Smooth muscle cell (in vitro differentiated cells): ENCODE measurements around the gene GSTO2. TPM values are rescaled to one million over a fixed set of nuclear protein-coding genes. Genes with fewer than 3 reads are reported as not detected.

Experiments used
- DNase-seq: peaks from one replicate; lab custom pipeline; 2025; ENCODE audit not compliant: unreplicated experiment; lab: John Stamatoyannopoulos, UW
- H2AFZ ChIP-seq: fragments of 200-600 bp; sonication (generic); 2 replicates; pipeline ENCODE4 v1.6.0; 2016; ENCODE audit warnings: antibody characterized with exemption, low read depth, mild to moderate bottlenecking
- H3F3A ChIP-seq: fragments of 200-600 bp; sonication (generic); 2 replicates; pipeline ENCODE4 v1.6.0; 2017; ENCODE audit warnings: antibody characterized with exemption, low read depth
- H3K27ac ChIP-seq: fragments of 200-600 bp; sonication (generic); 2 replicates; pipeline ENCODE4 v1.5.1; 2016; ENCODE audit warnings: low read depth, mild to moderate bottlenecking
- H3K27me3 ChIP-seq: fragments of 200-600 bp; sonication (generic); 2 replicates; pipeline ENCODE4 v1.6.1; 2016; ENCODE audit warnings: low read depth, mild to moderate bottlenecking
- H3K36me3 ChIP-seq: fragments of 200-600 bp; sonication (generic); 2 replicates; pipeline ENCODE4 v1.5.1; 2016; ENCODE audit warnings: low read depth
- H3K4me1 ChIP-seq: fragments of 200-600 bp; sonication (generic); 2 replicates; pipeline ENCODE4 v1.5.1; 2016; ENCODE audit warnings: low read depth
- H3K4me2 ChIP-seq: fragments of 200-600 bp; sonication (generic); 2 replicates; pipeline ENCODE4 v1.6.0; 2016; ENCODE audit warnings: mild to moderate bottlenecking
- H3K4me3 ChIP-seq: fragments of 200-600 bp; sonication (generic); 2 replicates; pipeline ENCODE4 v1.5.1; 2016; ENCODE audit warnings: mild to moderate bottlenecking
- H3K79me2 ChIP-seq: fragments of 200-600 bp; sonication (generic); 2 replicates; pipeline ENCODE4 v1.6.0; 2016; ENCODE audit warnings: low read depth, mild to moderate bottlenecking
- H3K9ac ChIP-seq: fragments of 200-600 bp; sonication (generic); 2 replicates; pipeline ENCODE4 v1.6.0; 2016; ENCODE audit warnings: low read depth
- H3K9me3 ChIP-seq: fragments of 200-600 bp; sonication (generic); replicated peaks from 2 replicates; pipeline ENCODE4 v1.5.1; 2016; ENCODE audit warnings: low read depth
- H4K20me1 ChIP-seq: fragments of 200-600 bp; sonication (generic); 2 replicates; pipeline ENCODE4 v1.6.0; 2016; ENCODE audit warnings: low read depth
- WGBS: methylation state at CpG from one replicate; pipeline ENCODE4 v1.1.7; 2016; ENCODE audit warnings: low lambda C conversion rate; 5-methylcytosine and 5-hydroxymethylcytosine counted together
- polyA plus RNA-seq: library from polyadenylated mRNA; unstranded; fragments of >200 nt; fragmentation: Nextera tagmentation; extraction: Ambion mirVana; gene quantifications from 2 replicates; pipeline ENCODE4 v1.2.1, GENCODE V29; 2016
- total RNA-seq: library from RNA; depleted of rRNA; stranded (reverse); fragments of >200 nt; gene quantifications from 2 replicates; pipeline ENCODE4 v1.2.3, GENCODE V29; 2014
- TF ChIP-seq, protein P1 (sequence below): fragments of 200-600 bp; sonication (generic); IDR thresholded peaks from 2 replicates; pipeline ENCODE4 v1.5.1; 2017; ENCODE audit warnings: borderline replicate concordance, mild to moderate bottlenecking, antibody characterized with exemption; ENCODE audit not compliant: insufficient read depth, poor library complexity, severe bottlenecking

GSTO2 gene
- total and polyA plus RNA-seq, 2 experiments from 2014 or later: 2.1 to 3.7 TPM

GRCh38 chr10:104277785-104278184 lies 8.8 kb downstream of the GSTO2 start:
- Histone ChIP-seq H3K27ac (no peak overlapping the region), H3K4me2 (no peak overlapping the region), H3K9me3 (no peaks in the 10 kb centered on the region), H3K36me3 (no peaks in the 10 kb centered on the region), H3K27me3 (no peaks in the 10 kb centered on the region), H3K4me3 (no peak overlapping the region), H3K4me1 (no peaks in the 10 kb centered on the region), H3K79me2 (no peaks in the 10 kb centered on the region), H3F3A (no peaks in the 10 kb centered on the region), H4K20me1 (no peaks in the 10 kb centered on the region), H2AFZ (no peak overlapping the region), H3K9ac (no peak overlapping the region)
- DNase-seq: no peak
- TF ChIP-seq, protein P1, sequence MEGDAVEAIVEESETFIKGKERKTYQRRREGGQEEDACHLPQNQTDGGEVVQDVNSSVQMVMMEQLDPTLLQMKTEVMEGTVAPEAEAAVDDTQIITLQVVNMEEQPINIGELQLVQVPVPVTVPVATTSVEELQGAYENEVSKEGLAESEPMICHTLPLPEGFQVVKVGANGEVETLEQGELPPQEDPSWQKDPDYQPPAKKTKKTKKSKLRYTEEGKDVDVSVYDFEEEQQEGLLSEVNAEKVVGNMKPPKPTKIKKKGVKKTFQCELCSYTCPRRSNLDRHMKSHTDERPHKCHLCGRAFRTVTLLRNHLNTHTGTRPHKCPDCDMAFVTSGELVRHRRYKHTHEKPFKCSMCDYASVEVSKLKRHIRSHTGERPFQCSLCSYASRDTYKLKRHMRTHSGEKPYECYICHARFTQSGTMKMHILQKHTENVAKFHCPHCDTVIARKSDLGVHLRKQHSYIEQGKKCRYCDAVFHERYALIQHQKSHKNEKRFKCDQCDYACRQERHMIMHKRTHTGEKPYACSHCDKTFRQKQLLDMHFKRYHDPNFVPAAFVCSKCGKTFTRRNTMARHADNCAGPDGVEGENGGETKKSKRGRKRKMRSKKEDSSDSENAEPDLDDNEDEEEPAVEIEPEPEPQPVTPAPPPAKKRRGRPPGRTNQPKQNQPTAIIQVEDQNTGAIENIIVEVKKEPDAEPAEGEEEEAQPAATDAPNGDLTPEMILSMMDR: no peak
- 92% methylated on average over 2 of the region's 2 CpGs for WGBS

DNA sequence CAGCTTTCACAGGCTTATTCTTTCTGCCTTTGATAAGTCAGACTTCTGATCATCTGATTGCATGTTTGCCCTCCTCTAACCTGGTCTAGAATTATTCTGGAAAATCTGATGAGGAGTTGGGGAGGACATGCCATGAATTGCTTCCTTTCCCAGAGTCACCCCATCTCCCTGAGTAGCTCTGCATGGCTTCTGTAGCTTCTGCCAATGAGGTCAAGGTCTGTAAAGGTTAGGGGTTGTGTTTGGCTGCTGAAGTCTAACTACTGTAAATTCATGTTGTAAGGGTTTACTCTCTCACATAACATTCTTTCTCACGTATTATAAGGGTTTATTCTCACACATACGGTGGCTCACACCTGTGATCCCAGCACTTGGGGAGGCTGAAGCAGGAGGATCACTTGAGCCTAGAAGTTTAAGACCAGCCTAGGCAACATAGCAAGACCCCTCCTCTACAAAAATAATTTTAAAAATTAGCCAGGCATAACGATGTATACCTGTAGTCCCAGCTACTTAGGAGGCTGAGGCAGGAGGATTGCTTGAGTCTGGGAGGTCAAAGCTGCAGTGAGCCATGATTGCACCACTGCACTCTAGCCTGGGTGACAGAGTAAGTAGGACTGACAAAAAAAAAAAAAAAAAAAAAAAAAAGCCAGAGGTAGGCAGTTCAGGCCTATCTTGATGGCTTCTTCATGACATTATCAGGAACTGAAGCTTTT lies 10.7 kb downstream of the GSTO2 start:
- no peak for DNase-seq
- Histone ChIP-seq H2AFZ (no peak overlapping the region), H3K4me3 (no peak overlapping the region), H3K79me2 (no peaks in the 10 kb centered on the region), H3K27ac (no peak overlapping the region), H3F3A (no peaks in the 10 kb centered on the region), H3K27me3 (no peaks in the 10 kb centered on the region), H3K4me2 (no peak overlapping the region), H3K9me3 (no peaks in the 10 kb centered on the region), H3K36me3 (no peaks in the 10 kb centered on the region), H3K4me1 (no peaks in the 10 kb centered on the region), H4K20me1 (no peaks in the 10 kb centered on the region), H3K9ac (no peak overlapping the region)
- TF ChIP-seq, protein P1: no peak
- 99% methylated on average over 3 of the region's 3 CpGs for WGBS

GRCh38 chr10:104281694-104282093 lies 12.7 kb downstream of the GSTO2 start:
- Histone ChIP-seq H2AFZ (no peak overlapping the region), H3K79me2 (no peaks in the 10 kb centered on the region), H3K4me2 (no peak overlapping the region), H3K4me1 (no peaks in the 10 kb centered on the region), H3K27me3 (no peaks in the 10 kb centered on the region), H4K20me1 (no peaks in the 10 kb centered on the region), H3K4me3 (no peak overlapping the region), H3K9ac (no peak overlapping the region), H3K27ac (no peak overlapping the region), H3F3A (no peaks in the 10 kb centered on the region), H3K9me3 (no peaks in the 10 kb centered on the region), H3K36me3 (no peaks in the 10 kb centered on the region)
- TF ChIP-seq, protein P1: no peak
- WGBS: 83% methylated on average over 3 of the region's 3 CpGs
- DNase-seq: no peak

GRCh38 chr10:104284846-104285245 lies 15.9 kb downstream of the GSTO2 start:
- Histone ChIP-seq H3K9me3 (no peaks in the 10 kb centered on the region), H3K27ac (no peak overlapping the region), H3K9ac (no peak overlapping the region), H3K4me1 (no peaks in the 10 kb centered on the region), H3K79me2 (no peaks in the 10 kb centered on the region), H3F3A (no peaks in the 10 kb centered on the region), H3K4me3 (no peak overlapping the region), H2AFZ (no peak overlapping the region), H3K27me3 (no peaks in the 10 kb centered on the region), H4K20me1 (no peaks in the 10 kb centered on the region), H3K36me3 (no peaks in the 10 kb centered on the region), H3K4me2 (no peak overlapping the region)
- TF ChIP-seq, protein P1: no peak
- no peak for DNase-seq
- WGBS: 79% methylated on average over 7 of the region's 7 CpGs
